HL-60 (cell line): ENCODE data around the gene THOC7.

ENCODE experiments used
- DNase-seq, 2 experiments: peaks; one replicate each; pipeline ENCODE4 v3.0.0-alpha.2; 2010 to 2020; ENCODE audit warnings: low read depth in 1 of 2, low spot score in 1 of 2
- H3K27ac ChIP-seq: fragments of 250-450 bp; sonication (Bioruptor Pico); replicated peaks from 2 replicates; pipeline ENCODE4 v1.5.1; 2020; ENCODE audit warnings: mild to moderate bottlenecking, moderate library complexity
- H3K27me3 ChIP-seq: fragments of 250-450 bp; sonication (Bioruptor Pico); 2 replicates; pipeline ENCODE4 v1.5.1; 2021; ENCODE audit warnings: mild to moderate bottlenecking, moderate library complexity; ENCODE audit not compliant: insufficient read depth, poor library complexity, severe bottlenecking
- H3K4me3 ChIP-seq: replicated peaks from 2 replicates; pipeline ENCODE4 v1.5.1; 2011; ENCODE audit warnings: mild to moderate bottlenecking, control low read depth, low read length; ENCODE audit not compliant: insufficient read depth
- CTCF ChIP-seq: IDR thresholded peaks from one replicate; pipeline ENCODE4 v1.5.1; 2011; ENCODE audit warnings: low read length, control low read depth, inconsistent platforms; ENCODE audit not compliant: insufficient read depth
- GABPA ChIP-seq: IDR thresholded peaks from 2 replicates; pipeline ENCODE4 v1.6.1; 2012; ENCODE audit warnings: low read depth
- POLR2AphosphoS5 ChIP-seq: IDR thresholded peaks from 2 replicates; pipeline ENCODE4 v1.6.1; 2012; ENCODE audit warnings: low read depth
- SPI1 ChIP-seq: IDR thresholded peaks from 2 replicates; pipeline ENCODE4 v1.6.1; 2012; ENCODE audit warnings: low read depth, mild to moderate bottlenecking, borderline replicate concordance
- TF ChIP-seq, protein P1 (sequence below): IDR thresholded peaks from 2 replicates; pipeline ENCODE4 v1.6.1; 2012; ENCODE audit warnings: low read depth; ENCODE audit not compliant: insufficient replicate concordance

THOC7 gene

DNA sequence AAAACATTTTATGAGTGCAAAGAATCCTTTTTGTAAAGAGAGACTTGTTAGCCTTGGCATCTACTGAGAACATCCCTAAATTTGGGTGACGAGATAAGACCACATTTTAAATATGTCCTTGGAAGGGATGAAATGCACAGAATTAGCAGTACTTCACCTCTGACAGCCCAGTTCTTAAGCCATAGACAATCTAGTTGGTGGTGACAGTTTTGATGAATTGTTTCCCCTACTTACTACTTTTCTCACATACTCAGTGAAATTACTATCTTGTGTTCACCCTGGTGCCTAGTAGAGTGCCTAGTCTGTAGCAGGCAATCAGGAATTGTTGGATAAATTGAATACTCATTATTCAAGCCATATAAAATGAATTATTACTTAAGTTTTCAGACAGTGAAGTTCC, 45.2 kb upstream of the THOC7 start:
- TF ChIP-seq GABPA: no peak
- TF ChIP-seq POLR2AphosphoS5: no peak
- TF ChIP-seq CTCF: no peak
- no peak for TF ChIP-seq SPI1
- TF ChIP-seq, protein P1, sequence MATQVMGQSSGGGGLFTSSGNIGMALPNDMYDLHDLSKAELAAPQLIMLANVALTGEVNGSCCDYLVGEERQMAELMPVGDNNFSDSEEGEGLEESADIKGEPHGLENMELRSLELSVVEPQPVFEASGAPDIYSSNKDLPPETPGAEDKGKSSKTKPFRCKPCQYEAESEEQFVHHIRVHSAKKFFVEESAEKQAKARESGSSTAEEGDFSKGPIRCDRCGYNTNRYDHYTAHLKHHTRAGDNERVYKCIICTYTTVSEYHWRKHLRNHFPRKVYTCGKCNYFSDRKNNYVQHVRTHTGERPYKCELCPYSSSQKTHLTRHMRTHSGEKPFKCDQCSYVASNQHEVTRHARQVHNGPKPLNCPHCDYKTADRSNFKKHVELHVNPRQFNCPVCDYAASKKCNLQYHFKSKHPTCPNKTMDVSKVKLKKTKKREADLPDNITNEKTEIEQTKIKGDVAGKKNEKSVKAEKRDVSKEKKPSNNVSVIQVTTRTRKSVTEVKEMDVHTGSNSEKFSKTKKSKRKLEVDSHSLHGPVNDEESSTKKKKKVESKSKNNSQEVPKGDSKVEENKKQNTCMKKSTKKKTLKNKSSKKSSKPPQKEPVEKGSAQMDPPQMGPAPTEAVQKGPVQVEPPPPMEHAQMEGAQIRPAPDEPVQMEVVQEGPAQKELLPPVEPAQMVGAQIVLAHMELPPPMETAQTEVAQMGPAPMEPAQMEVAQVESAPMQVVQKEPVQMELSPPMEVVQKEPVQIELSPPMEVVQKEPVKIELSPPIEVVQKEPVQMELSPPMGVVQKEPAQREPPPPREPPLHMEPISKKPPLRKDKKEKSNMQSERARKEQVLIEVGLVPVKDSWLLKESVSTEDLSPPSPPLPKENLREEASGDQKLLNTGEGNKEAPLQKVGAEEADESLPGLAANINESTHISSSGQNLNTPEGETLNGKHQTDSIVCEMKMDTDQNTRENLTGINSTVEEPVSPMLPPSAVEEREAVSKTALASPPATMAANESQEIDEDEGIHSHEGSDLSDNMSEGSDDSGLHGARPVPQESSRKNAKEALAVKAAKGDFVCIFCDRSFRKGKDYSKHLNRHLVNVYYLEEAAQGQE: no peak
- H3K4me3 ChIP-seq: no peak overlapping the region
- no peak overlapping the region for H3K27ac ChIP-seq
- DNase-seq: no peak
- no peaks in the 10 kb centered on the region for H3K27me3 ChIP-seq

DNA sequence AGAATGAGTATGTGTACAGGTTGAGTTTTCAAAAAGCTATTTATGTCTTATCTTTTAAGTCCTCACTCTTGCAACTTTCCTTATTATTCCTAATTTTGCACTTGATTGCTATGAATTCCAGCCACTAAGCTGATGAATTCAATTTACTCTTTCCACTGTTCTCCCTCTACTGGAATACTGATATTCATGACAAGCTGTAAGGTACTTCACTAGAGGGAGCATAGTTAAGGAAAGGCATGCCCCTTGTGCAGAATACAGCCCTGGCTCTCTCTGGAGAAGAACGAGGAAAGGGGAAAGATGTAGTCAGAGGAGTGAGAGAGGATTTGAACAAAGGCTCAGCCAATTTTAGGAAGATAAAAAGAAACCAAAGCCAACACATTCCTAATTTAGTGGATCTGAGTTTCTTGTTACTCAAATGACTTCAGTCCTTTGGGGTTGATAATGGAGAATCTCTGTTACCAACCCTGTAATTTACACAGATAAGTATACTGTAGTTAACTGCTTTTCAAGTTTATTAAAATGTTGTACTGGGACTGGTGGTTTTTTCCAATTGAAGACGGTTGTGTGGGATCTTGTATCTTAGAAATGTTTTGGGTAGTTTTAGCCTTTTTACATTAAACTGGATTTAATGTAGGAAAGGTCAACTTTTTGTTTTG, 44.6 kb upstream of the THOC7 start:
- Histone ChIP-seq H3K27ac (no peak overlapping the region), H3K4me3 (no peak overlapping the region), H3K27me3 (no peaks in the 10 kb centered on the region)
- no peak for TF ChIP-seq GABPA
- TF ChIP-seq CTCF: no peak
- no peak for TF ChIP-seq SPI1
- no peak for DNase-seq

GRCh38 chr3:63905731-63906620, 42.4 kb upstream of the THOC7 start:
- H3K4me3 ChIP-seq: no peak overlapping the region
- no peaks in the 10 kb centered on the region for H3K27me3 ChIP-seq
- no peak for TF ChIP-seq SPI1
- no peak for TF ChIP-seq POLR2AphosphoS5
- TF ChIP-seq, protein P1: no peak
- no peak for TF ChIP-seq GABPA
- TF ChIP-seq CTCF: no peak
- H3K27ac ChIP-seq: no peak overlapping the region
- DNase-seq: no peak
